ENCODE measurements around the gene DEDD2. TPM values are rescaled to one million over a fixed set of nuclear protein-coding genes. Genes with fewer than 3 reads are reported as not detected.

Gene DEDD2
- total RNA-seq, 6 donors from 2014 or later = 38.6 to 154 (median 51.2) TPM

GRCh38 chr19:42191330-42191729 is 26.1 kb downstream of the DEDD2 start:
- TF ChIP-seq EP300 (IDR thresholded peaks at IDR 0.05) (no peak), CTCF (IDR thresholded peaks at IDR 0.05) (no peak), POLR2A (IDR thresholded peaks at IDR 0.05) (no peak), POLR2AphosphoS5 (IDR thresholded peaks at IDR 0.05) (no peak)
- WGBS, 2 donors = 70 to 94% methylated on average over 1 of the region's 1 CpG
- Histone ChIP-seq H3K36me3 (no peaks in the 10 kb centered on the region), H3K27me3 (no peaks in the 10 kb centered on the region), H3K4me1 (peaks cover 0 to 11% (median 3%) of the 10 kb centered on the region in 4 donors), H3K27ac (no peak overlapping the region), H3K9me3 (peaks cover 0 to 3% (median 0%) of the 10 kb centered on the region in 4 donors), H3K4me3 (no peak overlapping the region)
- no peak for DNase-seq
- no peak for ATAC-seq (ENCODE audit: low FRiP score in 2 of 2)

- WGBS, 2 donors = 74 to 85% methylated on average over 3 of the region's 3 CpGs
- ATAC-seq (ENCODE audit: low FRiP score in 2 of 2) (no peak), DNase-seq (no peak)
- H3K4me3 ChIP-seq = no peak overlapping the region
- no peaks in the 10 kb centered on the region for H3K27me3 ChIP-seq
- no peak for TF ChIP-seq POLR2AphosphoS5 (IDR thresholded peaks at IDR 0.05)
- TF ChIP-seq EP300 (IDR thresholded peaks at IDR 0.05) = no peak
- no peak for TF ChIP-seq POLR2A (IDR thresholded peaks at IDR 0.05)
- no peak for TF ChIP-seq CTCF (IDR thresholded peaks at IDR 0.05)
- peaks cover 0 to 3% (median 0%) of the 10 kb centered on the region in 4 donors for H3K9me3 ChIP-seq
- H3K4me1 ChIP-seq = peaks cover 0 to 15% (median 6%) of the 10 kb centered on the region in 4 donors
- H3K36me3 ChIP-seq = no peaks in the 10 kb centered on the region
- no peak overlapping the region for H3K27ac ChIP-seq
These were observed 28.3 kb downstream of the DEDD2 start for GRCh38 chr19:42189133-42189532.

GRCh38 chr19:42188665-42189064 is 28.8 kb downstream of the DEDD2 start:
- no peak for TF ChIP-seq CTCF (IDR thresholded peaks at IDR 0.05)
- no peak for TF ChIP-seq EP300 (IDR thresholded peaks at IDR 0.05)
- TF ChIP-seq POLR2A (IDR thresholded peaks at IDR 0.05) = no peak
- peaks cover 0 to 15% (median 6%) of the 10 kb centered on the region in 4 donors for H3K4me1 ChIP-seq
- no peak overlapping the region for H3K4me3 ChIP-seq
- no peak overlapping the region for H3K27ac ChIP-seq
- no peaks in the 10 kb centered on the region for H3K36me3 ChIP-seq
- WGBS, 2 donors = 55 to 67% methylated on average over 1 of the region's 1 CpG
- ATAC-seq (ENCODE audit: low FRiP score in 2 of 2) (no peak), DNase-seq (no peak)
- H3K27me3 ChIP-seq = no peaks in the 10 kb centered on the region
- peaks cover 0 to 3% (median 0%) of the 10 kb centered on the region in 4 donors for H3K9me3 ChIP-seq

GRCh38 chr19:42185277-42185676 is 32.2 kb downstream of the DEDD2 start:
- no peaks in the 10 kb centered on the region for H3K9me3 ChIP-seq
- no peak overlapping the region for H3K4me3 ChIP-seq
- H3K27me3 ChIP-seq = peaks cover 0 to 1% (median 0%) of the 10 kb centered on the region in 4 donors
- TF ChIP-seq EP300 (IDR thresholded peaks at IDR 0.05) = no peak
- TF ChIP-seq POLR2AphosphoS5 (IDR thresholded peaks at IDR 0.05) = no peak
- no peak for TF ChIP-seq POLR2A (IDR thresholded peaks at IDR 0.05)
- no peak for TF ChIP-seq CTCF (IDR thresholded peaks at IDR 0.05)
- ATAC-seq (ENCODE audit: low FRiP score in 2 of 2) (peak in 1 of 2 donors; percentile 56), DNase-seq (peak in 1 of 2 donors; percentile 52)
- H3K36me3 ChIP-seq = no peaks in the 10 kb centered on the region
- no peak overlapping the region for H3K27ac ChIP-seq
- peaks cover 0 to 7% (median 2%) of the 10 kb centered on the region in 4 donors for H3K4me1 ChIP-seq

- TF ChIP-seq CTCF (IDR thresholded peaks at IDR 0.05) = peak; percentile 81 to 83 (median 83)
- no peak for TF ChIP-seq POLR2AphosphoS5 (IDR thresholded peaks at IDR 0.05)
- 0% methylated on average over 1 of the region's 1 CpG; no CpG with 5 or more reads in 1 of the 2 donors for WGBS, 2 donors
- H3K27ac ChIP-seq = no peak overlapping the region
- no peaks in the 10 kb centered on the region for H3K9me3 ChIP-seq
- DNase-seq = peak in 1 of 2 donors; percentile 77
- H3K4me3 ChIP-seq = no peak overlapping the region
- no peaks in the 10 kb centered on the region for H3K36me3 ChIP-seq
- peak; percentile 75 to 95 for ATAC-seq (ENCODE audit: low FRiP score in 2 of 2)
- H3K4me1 ChIP-seq = peaks cover 0 to 7% (median 2%) of the 10 kb centered on the region in 4 donors
- peaks cover 0 to 10% (median 4%) of the 10 kb centered on the region in 4 donors for H3K27me3 ChIP-seq
These were observed 33.0 kb downstream of the DEDD2 start for GRCh38 chr19:42184401-42184861.

All from upper lobe of left lung (tissue), 6 donors.